GM13977 (cell line): ENCODE results near the gene PHF21B.

ENCODE experiments used
- DNase-seq: peaks from one replicate; pipeline ENCODE4 v3.0.0; 2012; ENCODE audit warnings: low spot score
- CTCF ChIP-seq: IDR thresholded peaks from 2 replicates; pipeline ENCODE4 v1.5.1; 2012; ENCODE audit warnings: mild to moderate bottlenecking, control low read depth; ENCODE audit not compliant: insufficient read depth; ENCODE audit errors: extremely low read depth, missing control alignments
- in situ Hi-C: fragments of 300-500 bp; cut with MboI; formaldehyde crosslinking; loops from one replicate; pipeline ENCODE4 v1.12.0; 2022; ENCODE audit warnings: low sequenced_read_pairs, low pct_unique_long_range_greater_than_20kb, mixed read lengths, inconsistent platforms; ENCODE audit not compliant: unreplicated experiment

Gene PHF21B

DNA sequence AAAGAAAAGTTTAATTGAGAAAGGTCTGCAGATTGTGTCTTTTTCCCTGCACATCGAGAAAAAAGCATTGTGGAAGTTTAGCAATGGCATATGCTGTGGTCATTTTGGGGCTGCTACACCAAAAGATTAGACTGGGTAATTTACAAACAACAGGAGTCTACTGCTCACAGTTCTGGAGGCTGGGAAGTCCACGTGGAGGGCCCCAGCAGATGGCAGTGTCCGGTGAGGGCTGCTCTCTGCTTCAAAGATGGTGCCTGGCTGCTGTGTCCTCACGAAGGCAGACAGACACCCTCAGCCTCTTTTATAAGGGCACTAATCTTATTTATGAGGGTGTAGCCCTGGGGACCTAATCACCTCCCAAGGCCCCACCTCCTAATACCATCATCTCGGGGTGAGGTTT lies 21.1 kb downstream of the PHF21B start:
- in situ Hi-C loops, result no loop called here
- TF ChIP-seq CTCF, result no peak
- DNase-seq, result no peak

DNA sequence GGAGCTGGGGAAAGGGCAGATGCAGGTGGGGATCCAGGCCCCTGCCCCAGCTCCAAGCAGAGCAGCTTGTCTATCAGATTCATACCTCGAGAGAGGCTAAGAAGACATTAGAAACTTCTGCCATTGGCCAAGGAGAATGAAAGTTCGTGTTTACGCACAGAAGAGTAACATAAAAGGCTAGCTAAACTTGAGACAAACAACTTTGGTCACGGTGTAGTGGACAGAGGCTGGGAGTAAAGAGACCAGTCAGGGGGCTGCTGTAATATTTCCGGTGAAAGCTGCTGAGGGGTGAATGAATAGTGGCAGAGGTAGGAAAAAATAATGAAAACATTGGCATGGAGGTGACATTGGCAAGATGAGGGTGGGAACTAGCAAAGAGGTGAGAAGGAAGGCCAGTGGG lies 22.9 kb downstream of the PHF21B start:
- no peak for DNase-seq
- in situ Hi-C loops, result no loop called here
- no peak for TF ChIP-seq CTCF

DNA sequence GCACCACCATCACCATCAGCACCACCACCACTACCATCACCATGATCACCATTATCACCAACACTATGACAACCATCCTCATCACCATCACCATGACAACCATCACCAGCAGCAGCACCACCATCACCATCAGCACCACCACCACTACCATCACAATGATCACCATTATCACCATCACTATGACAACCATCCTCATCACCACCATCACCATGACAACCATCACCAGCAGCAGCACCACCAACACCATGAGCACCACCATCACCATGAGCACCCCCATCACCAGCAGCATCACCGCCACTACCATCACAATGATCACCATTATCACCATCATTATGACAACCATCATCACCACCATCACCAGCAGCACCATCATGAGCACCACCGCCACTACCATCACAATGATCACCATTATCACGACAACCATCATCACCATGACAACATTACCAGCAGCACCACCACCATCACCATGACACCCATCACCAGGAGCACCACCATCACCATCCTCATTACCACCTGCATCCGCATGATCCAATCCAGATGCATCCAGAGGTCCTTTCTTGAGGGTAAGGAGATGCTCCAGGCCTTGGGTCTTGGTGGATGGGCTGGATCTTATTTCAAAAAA lies 23.8 kb downstream of the PHF21B start:
- in situ Hi-C loops, result no loop called here
- TF ChIP-seq CTCF, result no peak
- DNase-seq, result no peak

GRCh38 chr22:44983878-44984482 lies 25.8 kb downstream of the PHF21B start:
- no peak for DNase-seq
- TF ChIP-seq CTCF, result no peak
- in situ Hi-C loops, result no loop called here

DNA sequence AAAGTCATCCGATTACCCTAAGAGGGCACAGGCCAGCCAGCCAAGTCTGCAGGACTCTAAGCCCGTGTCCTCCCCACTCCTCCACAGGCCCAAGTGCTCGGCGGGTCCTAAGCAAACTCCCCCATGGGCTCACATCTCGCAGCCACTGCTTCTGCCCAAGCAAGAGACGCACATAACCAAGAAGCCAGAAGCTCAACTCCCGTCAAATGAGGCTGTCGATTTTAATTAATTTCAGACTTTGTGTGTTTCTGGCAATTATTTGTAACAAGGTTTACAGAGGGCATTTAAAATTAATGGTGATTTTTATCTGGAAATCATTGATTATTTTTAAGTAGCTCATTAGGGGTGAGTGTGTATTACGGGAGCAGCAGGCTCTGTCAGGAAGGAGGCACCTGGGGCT lies 27.4 kb downstream of the PHF21B start:
- in situ Hi-C loops, result no loop called here

DNA sequence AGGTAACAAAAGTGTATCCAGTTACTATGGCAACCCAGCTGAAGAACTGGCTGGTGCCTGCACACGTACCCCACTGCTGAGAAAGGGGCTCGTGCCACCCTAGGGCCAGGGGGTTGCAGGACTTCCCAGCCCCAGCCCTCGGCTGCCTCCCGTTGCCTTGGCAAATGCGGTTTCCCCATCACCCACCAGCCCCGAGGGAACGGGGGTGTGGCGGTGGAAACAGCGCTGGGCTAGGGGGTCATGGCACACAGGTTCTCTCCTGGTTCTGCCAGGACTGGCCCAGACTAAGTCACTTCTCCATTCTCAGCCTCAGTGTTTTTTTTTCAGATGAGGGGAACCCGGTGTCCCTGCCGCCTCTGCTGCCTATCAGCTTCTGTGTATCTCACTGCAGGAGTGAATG lies 27.9 kb downstream of the PHF21B start:
- TF ChIP-seq CTCF, result no peak
- in situ Hi-C loops, result no loop called here
- DNase-seq, result no peak

More for the DNA sequence above, 27.4 kb downstream of the PHF21B start:
- no peak for TF ChIP-seq CTCF
- no peak for DNase-seq
